Measurements from ENCODE around the gene ZSCAN10. TPM values are rescaled to one million over a fixed set of nuclear protein-coding genes. Genes with fewer than 3 reads are reported as not detected.

The ZSCAN10 gene
- not detected for polyA plus RNA-seq (2013, experiment 1 of 2; ENCODE audit: insufficient read length)
- not detected for polyA plus RNA-seq (2013, experiment 2 of 2; ENCODE audit: insufficient read length)

GRCh38 chr16:3098459-3099394 is at the start of gene ZSCAN10:
Gene ZSCAN10, minus strand, starts transcription at chr16:3099294. Its CDS starts 6,357 bp downstream, at chr16:3092937.
- no peak for DNase-seq

GRCh38 chr16:3148256-3149192 is 49.4 kb upstream of the ZSCAN10 start:
- no peak for DNase-seq

GRCh38 chr16:3147757-3148104 is 48.6 kb upstream of the ZSCAN10 start:
- DNase-seq, result no peak

GRCh38 chr16:3147046-3147756 is 48.1 kb upstream of the ZSCAN10 start:
- DNase-seq, result no peak

GRCh38 chr16:3145660-3146059 is 46.6 kb upstream of the ZSCAN10 start:
- DNase-seq, result no peak

GRCh38 chr16:3145151-3145550 is 46.1 kb upstream of the ZSCAN10 start:
- no peak for DNase-seq

- no peak for DNase-seq
These were observed 45.4 kb upstream of the ZSCAN10 start for GRCh38 chr16:3144321-3144983.

- DNase-seq, result no peak
These were observed 44.7 kb upstream of the ZSCAN10 start for GRCh38 chr16:3143598-3144320.

GRCh38 chr16:3143189-3143588 is 44.1 kb upstream of the ZSCAN10 start:
- DNase-seq, result no peak

GRCh38 chr16:3142770-3143169 is 43.7 kb upstream of the ZSCAN10 start:
- no peak for DNase-seq

GRCh38 chr16:3142327-3142726 is 43.2 kb upstream of the ZSCAN10 start:
- no peak for DNase-seq

- no peak for DNase-seq
These were observed 42.8 kb upstream of the ZSCAN10 start for GRCh38 chr16:3141781-3142311.

GRCh38 chr16:3140603-3141427 is 41.7 kb upstream of the ZSCAN10 start:
- DNase-seq, result no peak

- DNase-seq, result peak; percentile 46
These were observed 40.5 kb upstream of the ZSCAN10 start for GRCh38 chr16:3139561-3139960.

GRCh38 chr16:3138823-3139426 is 39.8 kb upstream of the ZSCAN10 start:
- no peak for DNase-seq

GRCh38 chr16:3138342-3138741 is 39.2 kb upstream of the ZSCAN10 start:
- DNase-seq, result no peak

- DNase-seq, result no peak
These were observed 38.2 kb upstream of the ZSCAN10 start for GRCh38 chr16:3137267-3137666.

GRCh38 chr16:3135126-3135715 is 36.1 kb upstream of the ZSCAN10 start:
- DNase-seq, result no peak

All from fibroblast of skin of abdomen (primary cell).